G401 (cell line): ENCODE data around the gene ATP2B2. TPM values are rescaled to one million over a fixed set of nuclear protein-coding genes. Genes with fewer than 3 reads are reported as not detected.

Experiments used
- DNase-seq: peaks from one replicate; pipeline ENCODE4 v3.0.0-alpha.2; 2015; ENCODE audit warnings: low spot score
- in situ Hi-C: cut with HindIII; loops from 2 replicates; pipeline ENCODE4 v1.10.0; 2016; ENCODE audit warnings: low sequenced_read_pairs, mixed read lengths
- total RNA-seq: library from RNA; depleted of rRNA; stranded (reverse); fragments of >200 nt; shearing (Covaris generic); gene quantifications from 2 replicates; pipeline ENCODE4 v1.2.3, GENCODE V29; 2014

The ATP2B2 gene
- total RNA-seq, 1 experiment from 2014 or later: not detected

GRCh38 chr3:10365791-10366190 is 139.6 kb downstream of the ATP2B2 start:
- DNase-seq: no peak
- in situ Hi-C loops: loop anchor here (10.0 kb wide), 1 partner anchor 109 kb away; no protein-coding TSS in a partner anchor

DNA sequence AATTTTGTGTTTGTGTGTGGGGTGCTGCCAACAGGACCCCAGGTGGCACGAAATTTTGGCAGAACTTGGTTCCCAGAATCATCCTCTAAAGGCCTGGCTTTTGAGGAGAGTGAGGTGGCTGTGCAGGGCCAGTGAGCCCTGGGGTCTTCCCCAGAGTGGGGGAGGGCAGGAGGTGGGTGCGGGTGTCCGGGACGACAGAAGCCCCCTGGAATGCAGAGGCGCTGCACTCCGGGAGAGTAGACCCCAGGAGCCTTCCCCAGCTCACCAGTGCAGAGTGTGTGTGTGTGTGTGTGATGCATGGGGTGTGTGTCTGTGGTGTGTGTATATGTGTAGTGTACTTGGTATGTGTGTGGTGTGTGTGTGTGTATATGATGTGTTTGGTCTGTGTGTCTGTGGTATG is 140.1 kb downstream of the ATP2B2 start:
- DNase-seq: no peak
- in situ Hi-C loops: loop anchor here (10.0 kb wide), 1 partner anchor 109 kb away; no protein-coding TSS in a partner anchor

GRCh38 chr3:10364806-10365205 is 140.6 kb downstream of the ATP2B2 start:
- DNase-seq: no peak
- in situ Hi-C loops: loop anchor here (10.0 kb wide), 1 partner anchor 110 kb away; no protein-coding TSS in a partner anchor

DNA sequence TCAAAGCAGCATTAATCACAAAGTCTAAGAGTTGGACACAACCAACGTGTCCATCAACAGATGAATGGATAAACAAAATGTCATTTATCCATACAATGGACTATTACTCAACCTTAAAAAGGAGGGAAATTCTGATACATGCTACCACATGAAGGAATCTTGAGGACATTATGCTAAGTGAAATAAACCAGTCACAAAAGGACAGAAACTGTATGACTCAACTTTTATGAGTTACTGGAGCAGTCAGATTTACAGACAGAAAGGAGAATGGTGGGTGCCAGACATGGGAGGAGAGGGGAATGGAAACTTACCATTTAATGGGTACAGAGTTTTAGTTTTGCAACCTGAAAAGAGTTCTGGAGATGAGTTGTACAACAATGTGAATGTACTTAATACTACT is 141.5 kb downstream of the ATP2B2 start:
- in situ Hi-C loops: loop anchor here (10.0 kb wide), 1 partner anchor 111 kb away; no protein-coding TSS in a partner anchor
- no peak for DNase-seq

DNA sequence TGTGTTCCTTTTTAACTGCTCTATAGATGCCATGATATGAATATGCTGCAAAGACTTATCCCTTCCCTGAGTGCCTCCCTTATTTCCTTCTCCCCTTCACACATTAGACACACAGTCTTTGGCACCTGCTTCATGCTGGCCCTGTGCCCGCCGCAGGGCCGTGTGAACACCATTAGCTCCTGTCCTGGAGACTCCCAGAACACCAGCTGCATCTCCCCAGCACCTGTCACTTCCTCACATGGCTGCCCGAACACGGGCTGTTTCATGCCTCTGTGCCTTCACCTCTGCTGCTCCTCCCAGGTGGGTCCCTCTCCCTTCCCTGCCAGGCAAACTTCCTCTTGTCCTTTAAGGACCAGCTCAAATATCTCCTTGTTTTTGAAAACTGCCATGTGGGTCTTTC is 144.0 kb downstream of the ATP2B2 start:
- peak; percentile 83 for DNase-seq
- in situ Hi-C loops: loop anchor here (10.0 kb wide), 1 partner anchor 113 kb away; no protein-coding TSS in a partner anchor

GRCh38 chr3:10360478-10360877 is 144.9 kb downstream of the ATP2B2 start:
- in situ Hi-C loops: loop anchor here (10.0 kb wide), 1 partner anchor 114 kb away; no protein-coding TSS in a partner anchor
- no peak for DNase-seq

- DNase-seq: no peak
- in situ Hi-C loops: loop anchor here (10.0 kb wide), 1 partner anchor 115 kb away; no protein-coding TSS in a partner anchor
These were observed 145.6 kb downstream of the ATP2B2 start for GRCh38 chr3:10359761-10360161.

DNA sequence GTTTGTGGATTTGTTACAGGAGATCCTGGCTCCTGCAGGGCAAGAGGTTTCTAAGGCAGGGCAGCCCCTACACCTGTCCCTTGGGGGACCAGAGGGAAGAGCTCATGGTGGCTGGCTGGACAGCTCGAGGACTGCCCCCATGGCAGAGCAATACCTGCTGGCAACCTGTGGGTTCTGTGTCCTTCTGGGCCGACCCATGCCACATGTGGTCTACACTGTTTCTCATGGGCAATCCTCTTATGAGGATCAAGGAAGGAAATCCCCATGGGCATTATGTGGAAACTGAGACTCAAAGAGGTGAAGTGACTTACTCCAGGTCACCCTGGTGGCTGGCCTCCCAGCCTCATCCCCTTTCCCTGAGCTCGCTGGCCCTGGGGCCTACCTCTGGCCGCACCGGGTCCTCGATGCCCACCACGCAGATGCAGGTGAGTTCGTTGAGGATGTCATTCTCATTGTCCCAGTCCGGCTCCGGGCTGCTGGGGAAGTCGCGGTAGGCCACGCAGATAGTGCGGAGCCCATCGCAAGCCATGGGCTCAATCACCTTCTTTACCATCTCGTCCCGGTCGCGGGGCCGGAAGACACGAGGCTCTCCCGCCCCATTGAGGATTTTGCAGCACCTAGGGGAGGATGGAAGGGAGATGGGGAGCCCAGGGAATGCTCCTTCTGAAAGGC is 146.9 kb downstream of the ATP2B2 start:
- in situ Hi-C loops: no loop called here

GRCh38 chr3:10357592-10358308 is 147.6 kb downstream of the ATP2B2 start:
- DNase-seq: no peak
- in situ Hi-C loops: no loop called here

More for the DNA sequence above, 146.9 kb downstream of the ATP2B2 start:
- DNase-seq: no peak

DNA sequence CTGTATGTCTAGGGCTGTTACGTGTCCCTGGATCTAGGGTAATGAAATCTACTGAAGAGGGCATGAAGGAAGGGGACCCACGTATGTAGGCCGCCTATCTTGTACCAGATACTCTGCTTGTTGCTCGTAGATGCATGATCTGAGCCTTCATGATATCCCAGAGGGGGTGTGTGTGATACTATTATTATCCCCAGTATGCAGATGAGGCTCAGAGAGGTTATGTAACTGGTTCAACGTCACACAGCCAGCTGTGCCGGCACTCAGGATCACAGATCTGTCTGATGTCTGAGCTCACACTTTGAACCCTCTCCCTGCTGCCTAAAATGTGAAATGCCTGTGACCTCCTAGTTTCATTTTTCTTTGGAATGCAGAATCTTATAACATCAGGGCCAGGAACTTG is 148.3 kb downstream of the ATP2B2 start:
- DNase-seq: no peak
- in situ Hi-C loops: no loop called here

DNA sequence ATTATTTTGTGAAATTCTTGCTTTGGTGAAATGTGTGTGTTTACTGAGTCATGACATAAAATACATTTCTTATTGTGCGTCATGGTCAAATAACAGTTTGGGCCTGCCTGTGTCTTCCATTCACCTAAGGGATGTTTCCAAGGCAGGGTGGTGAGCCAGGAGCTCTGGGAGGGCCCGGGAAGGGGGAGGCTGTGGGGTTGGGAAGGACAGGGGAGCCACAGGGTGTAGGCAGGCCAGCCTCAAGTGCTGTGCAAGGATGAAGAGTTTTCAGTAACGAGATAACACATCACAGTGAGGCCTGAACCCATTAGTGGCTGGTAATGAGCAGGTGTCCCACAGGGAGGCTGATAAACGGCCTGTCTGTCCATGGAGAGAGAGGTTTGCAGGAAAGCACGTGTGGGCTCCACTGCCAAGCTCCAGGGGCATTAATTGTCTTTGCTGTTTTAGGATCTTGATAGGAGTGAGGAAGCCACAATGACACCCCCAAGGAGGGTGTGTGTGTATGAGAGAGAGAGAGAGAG is 148.9 kb downstream of the ATP2B2 start:
- in situ Hi-C loops: no loop called here

GRCh38 chr3:10354361-10355015 is 150.9 kb downstream of the ATP2B2 start:
- in situ Hi-C loops: no loop called here
- DNase-seq: no peak

More for the DNA sequence above, 148.9 kb downstream of the ATP2B2 start:
- DNase-seq: no peak

GRCh38 chr3:10353661-10354360 is 151.6 kb downstream of the ATP2B2 start:
- DNase-seq: no peak
- in situ Hi-C loops: no loop called here

DNA sequence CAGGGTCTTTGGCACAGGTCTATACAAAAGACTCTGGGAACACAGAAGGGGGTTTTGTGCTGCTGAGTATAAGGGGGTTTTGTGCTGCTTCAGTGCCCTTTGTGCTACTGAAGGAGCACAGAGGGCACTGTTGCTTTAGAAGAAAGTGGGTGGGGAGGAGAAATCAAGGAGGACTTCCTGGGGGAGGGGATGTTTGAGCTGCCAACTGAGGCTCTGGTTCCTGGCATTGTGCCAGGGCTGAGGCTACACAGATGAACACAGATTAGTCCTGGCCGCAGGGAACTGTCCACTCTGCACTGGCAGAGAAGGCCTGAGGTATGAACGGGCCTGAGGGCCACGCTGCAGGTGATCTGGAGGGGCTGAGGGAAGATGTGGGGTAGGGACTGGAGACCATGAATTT is 152.2 kb downstream of the ATP2B2 start:
- no peak for DNase-seq
- in situ Hi-C loops: no loop called here

GRCh38 chr3:10352146-10352911 is 153.1 kb downstream of the ATP2B2 start:
- in situ Hi-C loops: no loop called here
- peak; percentile 41 for DNase-seq

DNA sequence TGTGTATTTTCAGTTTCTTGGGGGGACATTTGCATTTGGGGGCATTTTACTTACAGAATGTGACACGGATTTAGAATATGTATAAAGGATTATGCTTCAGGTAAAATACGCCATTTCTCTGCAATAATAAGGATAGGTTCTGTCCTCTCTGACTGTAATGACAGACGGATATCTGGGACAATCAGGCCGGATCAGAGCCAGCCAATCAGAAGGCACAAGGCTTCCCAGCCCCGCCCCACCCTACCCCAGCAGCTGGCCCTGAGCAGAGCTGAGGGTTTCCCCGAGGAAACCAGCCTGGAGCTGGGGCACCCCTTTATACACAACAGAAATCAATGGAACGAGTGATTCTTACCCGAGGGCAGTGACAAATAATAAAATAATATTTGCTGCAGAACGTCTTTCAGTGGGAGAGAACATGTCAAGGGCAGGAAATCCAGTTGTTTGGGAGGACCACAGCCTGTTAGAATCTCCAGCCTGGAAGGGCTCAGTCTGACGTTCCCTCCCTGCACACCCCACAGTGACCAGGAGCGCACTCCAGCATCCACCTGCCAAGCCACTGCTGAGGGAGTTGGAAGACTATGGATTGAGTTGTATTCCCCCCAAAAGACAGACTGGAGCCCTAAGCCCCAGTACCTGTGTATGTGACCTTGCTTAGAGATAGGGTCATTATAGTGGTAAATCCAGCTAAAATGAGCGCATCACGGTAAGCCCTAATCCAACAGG is 154.2 kb downstream of the ATP2B2 start:
- DNase-seq: no peak
- in situ Hi-C loops: no loop called here

- in situ Hi-C loops: no loop called here
- no peak for DNase-seq
These were observed 154.9 kb downstream of the ATP2B2 start for GRCh38 chr3:10350324-10350985.
